Activated naive CD8-positive, alpha-beta T cell treated with anti-CD3 and anti-CD28 coated beads for 36 hours (primary cell): ENCODE data around the gene RBMS1. TPM values are rescaled to one million over a fixed set of nuclear protein-coding genes. Genes with fewer than 3 reads are reported as not detected.

Experiments used
- DNase-seq: peaks from one replicate; pipeline ENCODE4 v3.0.0; 2021
- H3K27ac Mint-ChIP-seq: one replicate; pipeline ENCODE4 v1.8.0; 2022; ENCODE audit warnings: mild to moderate bottlenecking, moderate library complexity, mixed read lengths
- H3K27me3 Mint-ChIP-seq: one replicate; pipeline ENCODE4 v1.8.0; 2022; ENCODE audit warnings: mild to moderate bottlenecking, mixed read lengths
- H3K36me3 Mint-ChIP-seq: one replicate; pipeline ENCODE4 v1.8.0; 2021; ENCODE audit warnings: mild to moderate bottlenecking, mixed read lengths
- H3K4me1 Mint-ChIP-seq: one replicate; pipeline ENCODE4 v1.8.0; 2021; ENCODE audit warnings: mixed read lengths
- H3K4me3 Mint-ChIP-seq: one replicate; pipeline ENCODE4 v1.8.0; 2022; ENCODE audit warnings: mild to moderate bottlenecking, moderate library complexity, mixed read lengths
- H3K9me3 Mint-ChIP-seq: one replicate; pipeline ENCODE4 v1.8.0; 2022; ENCODE audit warnings: mixed read lengths
- total RNA-seq, 2 experiments: library from RNA; stranded (reverse); gene quantifications; one replicate each; pipeline ENCODE4 v1.2.3, GENCODE V29; 2021

RBMS1 gene
- total RNA-seq, 2 experiments from 2014 or later, result 39.3 to 39.9 TPM

DNA sequence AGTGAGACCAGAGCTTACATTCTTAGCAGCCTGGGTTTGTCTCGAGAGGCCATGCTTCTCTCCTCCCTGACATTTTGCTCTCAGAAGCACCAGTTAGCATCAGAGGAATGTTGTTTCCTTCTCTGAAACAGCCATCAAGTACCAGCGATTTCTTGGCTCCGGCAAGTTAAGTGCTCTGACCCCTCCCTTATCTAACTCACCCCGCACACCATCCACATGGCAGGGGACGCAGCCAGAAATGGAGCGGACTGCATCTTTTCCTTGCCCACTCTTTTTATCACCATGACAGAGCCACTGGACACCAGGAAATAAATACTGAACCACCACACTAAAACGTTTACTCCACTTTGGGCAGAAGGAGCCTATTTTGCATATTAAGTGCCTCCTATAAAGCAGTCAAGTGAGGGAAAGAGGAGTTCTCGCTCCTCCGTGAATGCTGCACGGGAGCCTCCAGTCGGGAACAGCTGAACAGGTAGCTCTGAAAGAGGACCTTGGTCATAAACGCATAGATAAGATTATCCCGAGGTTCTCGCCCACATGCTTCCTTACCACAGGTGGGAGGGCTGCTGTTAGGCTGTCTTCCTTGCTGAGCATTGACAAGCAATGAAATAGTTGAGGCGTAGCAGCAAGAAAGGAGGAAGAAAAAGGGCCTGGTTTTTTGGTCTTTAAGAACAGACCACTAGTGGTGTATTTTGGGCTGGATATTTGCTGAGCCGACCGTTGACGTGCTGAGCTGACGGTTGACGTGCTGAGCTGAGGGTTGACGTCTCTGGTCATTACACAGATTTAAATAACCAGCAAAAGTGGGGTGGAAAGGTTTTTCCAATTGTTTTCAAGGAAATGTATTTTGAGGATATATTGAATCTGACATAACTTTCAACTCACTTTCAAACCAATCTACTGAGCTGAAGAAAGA lies 222.2 kb downstream of the RBMS1 start:
- H3K27me3 Mint-ChIP-seq, result peaks cover 8% of the 10 kb centered on the region
- H3K4me1 Mint-ChIP-seq, result peaks cover 34% of the 10 kb centered on the region
- peak overlapping the region; percentile 45 for H3K27ac Mint-ChIP-seq
- no peak overlapping the region for H3K4me3 Mint-ChIP-seq
- DNase-seq, result no peak
- peaks cover 9% of the 10 kb centered on the region for H3K36me3 Mint-ChIP-seq
- H3K9me3 Mint-ChIP-seq, result no peaks in the 10 kb centered on the region

DNA sequence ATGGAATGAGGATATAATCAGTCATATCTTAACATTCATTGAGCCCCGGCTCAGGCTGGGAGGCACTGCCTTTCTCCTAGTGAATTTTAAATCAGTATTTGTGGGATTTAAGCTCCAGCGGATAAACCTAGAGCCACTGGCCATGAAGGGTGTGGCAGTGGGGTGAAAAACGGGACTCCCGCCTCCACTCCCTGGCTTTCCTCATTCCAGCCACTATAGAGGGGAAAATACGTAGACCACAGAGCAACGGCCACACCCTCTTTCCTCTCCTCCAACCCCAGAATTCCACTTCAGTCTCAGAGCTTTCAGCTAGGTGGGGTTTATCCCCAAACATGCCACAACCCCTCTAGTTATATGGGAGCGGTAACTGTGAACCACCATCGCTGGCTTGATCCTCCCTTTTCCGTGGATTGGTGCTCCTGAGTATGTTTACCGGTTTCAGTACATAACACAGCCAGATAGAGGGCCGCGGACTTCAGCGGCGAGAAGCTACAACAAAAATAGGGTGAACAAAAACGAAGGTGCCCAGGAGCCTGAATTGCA lies 223.0 kb downstream of the RBMS1 start:
- H3K27me3 Mint-ChIP-seq, result peaks cover 8% of the 10 kb centered on the region
- no peaks in the 10 kb centered on the region for H3K9me3 Mint-ChIP-seq
- H3K36me3 Mint-ChIP-seq, result peaks cover 9% of the 10 kb centered on the region
- DNase-seq, result no peak
- H3K27ac Mint-ChIP-seq, result peak overlapping the region; percentile 29
- peaks cover 42% of the 10 kb centered on the region for H3K4me1 Mint-ChIP-seq
- H3K4me3 Mint-ChIP-seq, result peak overlapping the region; percentile 32

DNA sequence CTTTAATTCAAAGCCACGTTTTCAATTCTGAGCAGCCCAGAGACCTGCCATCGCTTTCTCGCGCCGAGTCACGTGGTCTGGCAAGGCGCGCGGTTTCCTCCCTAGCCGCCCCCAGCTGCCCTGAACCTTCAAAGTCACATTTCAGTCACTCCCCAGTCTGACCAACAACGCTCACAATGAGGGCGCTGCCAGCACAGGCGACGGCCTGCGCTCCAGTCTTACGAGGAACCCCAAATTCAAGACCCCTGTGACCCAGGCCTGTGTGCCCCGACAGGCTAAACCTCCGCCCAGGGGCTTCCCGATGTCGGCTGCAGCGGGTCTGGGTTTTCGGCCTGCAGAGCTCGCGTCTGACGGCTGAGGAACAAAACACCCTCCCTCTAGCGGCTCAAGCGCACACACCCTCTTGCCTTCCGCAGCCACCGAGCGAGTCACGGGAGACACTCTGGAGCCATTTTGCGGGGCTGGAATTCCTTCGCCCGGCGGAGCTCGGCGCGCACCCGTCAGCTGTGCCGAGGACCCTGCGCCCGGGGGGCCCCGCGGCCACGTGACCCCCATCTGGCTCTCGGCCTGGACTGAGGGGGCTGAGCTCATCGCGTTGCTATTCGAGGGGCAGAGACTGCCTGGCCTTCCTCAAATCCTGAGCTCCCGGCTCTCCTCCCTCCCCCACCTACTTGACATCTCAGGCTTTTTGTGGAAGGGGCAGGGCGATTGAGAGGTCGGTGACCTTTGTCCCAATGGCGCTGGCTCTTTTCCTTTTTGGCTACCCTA lies 223.6 kb downstream of the RBMS1 start:
- Mint-ChIP-seq H3K4me3 (peak overlapping the region; percentile 64), H3K9me3 (peaks cover 1% of the 10 kb centered on the region), H3K36me3 (peaks cover 7% of the 10 kb centered on the region), H3K27ac (peak overlapping the region; percentile 77), H3K4me1 (peaks cover 48% of the 10 kb centered on the region), H3K27me3 (peaks cover 8% of the 10 kb centered on the region)
- peak; percentile 66 for DNase-seq

DNA sequence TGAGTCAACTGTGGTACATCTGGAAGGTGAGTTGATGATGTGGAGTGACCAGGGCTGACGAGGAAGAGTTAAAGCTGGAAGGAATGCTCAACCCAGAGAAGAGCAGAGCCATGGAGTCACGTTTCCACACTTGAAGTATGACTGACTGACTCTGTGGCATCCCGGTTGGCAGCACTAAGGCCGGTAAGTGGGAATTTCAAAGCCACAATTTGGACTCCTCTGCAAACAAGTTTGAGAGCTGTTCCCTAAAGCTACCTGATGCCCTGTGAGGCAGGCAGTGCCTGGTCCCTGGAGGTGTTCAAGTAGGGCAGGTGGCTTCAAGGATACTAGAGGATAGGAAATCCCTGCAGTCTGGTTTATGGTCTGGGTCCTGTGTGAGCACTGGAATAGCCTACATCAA lies 224.2 kb downstream of the RBMS1 start:
- Mint-ChIP-seq H3K36me3 (peaks cover 7% of the 10 kb centered on the region), H3K27ac (peak overlapping the region; percentile 77), H3K4me1 (peaks cover 49% of the 10 kb centered on the region), H3K4me3 (peak overlapping the region; percentile 64), H3K27me3 (peaks cover 8% of the 10 kb centered on the region), H3K9me3 (peaks cover 2% of the 10 kb centered on the region)
- no peak for DNase-seq

DNA sequence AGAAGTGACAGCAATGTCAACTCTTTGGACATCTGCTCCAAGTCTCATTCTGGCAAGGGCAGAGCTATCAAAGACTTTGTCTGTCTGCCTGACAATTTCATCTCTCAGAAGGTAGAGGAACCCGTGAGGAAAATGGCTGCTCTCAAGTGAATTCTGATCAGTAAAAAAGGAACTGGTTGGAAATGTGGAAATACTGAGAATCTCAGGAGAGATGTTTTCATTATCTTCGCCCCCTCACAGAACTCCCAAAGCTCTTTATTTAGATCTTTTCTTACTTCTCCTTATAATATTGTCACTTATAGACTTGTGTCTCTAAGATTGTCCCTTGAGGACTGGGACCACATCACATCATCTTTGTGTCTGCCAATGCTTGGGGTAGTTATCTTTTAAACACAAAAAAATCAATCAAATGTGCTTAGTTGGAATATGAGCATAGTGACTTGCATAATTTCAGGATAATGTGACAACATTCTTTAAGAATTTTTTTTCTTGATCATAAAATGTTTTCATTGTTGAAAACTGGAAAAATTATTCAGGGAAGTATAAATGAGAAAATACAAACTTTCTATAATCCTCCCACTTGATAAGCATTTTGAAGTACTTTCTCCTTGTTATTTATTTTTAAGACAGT lies 225.3 kb downstream of the RBMS1 start:
- Mint-ChIP-seq H3K4me1 (peaks cover 49% of the 10 kb centered on the region), H3K27me3 (peaks cover 8% of the 10 kb centered on the region), H3K27ac (no peak overlapping the region), H3K4me3 (no peak overlapping the region), H3K36me3 (peaks cover 7% of the 10 kb centered on the region), H3K9me3 (peaks cover 2% of the 10 kb centered on the region)
- no peak for DNase-seq

DNA sequence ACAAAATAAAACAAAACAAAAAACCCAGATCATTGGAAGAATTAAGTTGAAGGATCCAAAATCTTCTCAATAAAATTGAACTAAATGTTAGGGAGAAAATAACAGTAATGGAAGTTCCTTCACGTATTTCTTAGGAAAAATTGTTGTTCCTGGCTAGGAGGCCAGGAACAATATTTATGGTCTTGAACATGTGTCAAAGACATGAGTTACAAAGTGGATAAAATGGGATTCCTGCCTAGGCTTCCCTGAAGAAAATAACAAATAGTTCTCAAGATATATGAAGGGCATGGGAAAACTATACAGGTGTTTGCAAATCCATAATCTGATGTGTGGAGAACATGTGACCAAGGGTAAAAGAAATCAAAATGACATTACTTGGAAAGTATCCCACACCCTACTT lies 225.9 kb downstream of the RBMS1 start:
- peaks cover 8% of the 10 kb centered on the region for H3K27me3 Mint-ChIP-seq
- peaks cover 7% of the 10 kb centered on the region for H3K36me3 Mint-ChIP-seq
- H3K4me1 Mint-ChIP-seq, result peaks cover 47% of the 10 kb centered on the region
- H3K9me3 Mint-ChIP-seq, result peaks cover 2% of the 10 kb centered on the region
- no peak for DNase-seq
- H3K4me3 Mint-ChIP-seq, result no peak overlapping the region
- no peak overlapping the region for H3K27ac Mint-ChIP-seq

DNA sequence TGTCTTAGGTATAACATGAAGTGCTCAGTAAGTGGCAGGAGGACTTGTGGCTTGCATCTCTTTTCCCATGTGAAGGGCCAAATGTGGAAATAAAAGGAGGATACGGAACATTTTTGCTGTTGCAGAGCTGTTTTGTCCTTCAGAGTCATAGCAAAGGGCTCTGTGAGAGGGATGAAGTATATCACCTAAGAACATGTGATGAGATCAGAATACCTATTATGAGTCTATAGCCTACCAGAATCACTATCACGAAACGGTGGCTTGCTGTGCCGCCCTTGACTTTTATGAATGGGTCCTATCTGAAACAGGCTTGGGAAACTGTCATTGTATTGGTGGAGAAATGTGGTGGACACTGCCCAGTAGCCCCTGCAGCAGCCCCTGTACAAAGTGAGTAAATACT lies 226.6 kb downstream of the RBMS1 start:
- H3K36me3 Mint-ChIP-seq, result peaks cover 5% of the 10 kb centered on the region
- DNase-seq, result no peak
- peak overlapping the region; percentile 55 for H3K27ac Mint-ChIP-seq
- peaks cover 8% of the 10 kb centered on the region for H3K27me3 Mint-ChIP-seq
- peaks cover 2% of the 10 kb centered on the region for H3K9me3 Mint-ChIP-seq
- H3K4me1 Mint-ChIP-seq, result peaks cover 47% of the 10 kb centered on the region
- H3K4me3 Mint-ChIP-seq, result no peak overlapping the region

DNA sequence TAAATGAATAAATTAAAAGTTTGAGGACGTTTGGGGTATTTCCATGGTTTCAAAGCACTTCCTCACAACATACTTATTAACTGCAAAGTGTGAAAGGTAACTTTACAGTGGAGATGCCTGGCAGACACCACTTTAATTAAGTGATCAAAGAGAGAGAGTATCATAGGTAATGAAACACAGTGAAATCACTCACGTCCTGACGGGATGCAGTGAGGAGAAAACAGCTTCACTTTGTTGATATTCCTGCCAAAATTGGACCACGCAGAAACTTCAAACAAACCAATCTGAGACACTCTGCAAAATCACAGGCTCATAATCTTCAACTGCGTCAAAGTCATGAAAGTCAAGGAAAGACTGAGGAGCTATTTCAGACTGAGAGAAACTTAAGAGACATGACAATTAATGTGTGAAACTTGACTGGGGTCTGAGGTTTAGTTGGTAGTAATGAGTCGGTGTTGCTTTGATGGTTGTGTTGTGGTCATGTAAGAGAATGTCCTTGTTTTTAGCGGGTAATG lies 227.5 kb downstream of the RBMS1 start:
- peak; percentile 21 for DNase-seq
- Mint-ChIP-seq H3K36me3 (peaks cover 5% of the 10 kb centered on the region), H3K4me1 (peaks cover 47% of the 10 kb centered on the region), H3K27ac (peak overlapping the region; percentile 87), H3K9me3 (peaks cover 2% of the 10 kb centered on the region), H3K4me3 (peak overlapping the region; percentile 22), H3K27me3 (peaks cover 8% of the 10 kb centered on the region)

DNA sequence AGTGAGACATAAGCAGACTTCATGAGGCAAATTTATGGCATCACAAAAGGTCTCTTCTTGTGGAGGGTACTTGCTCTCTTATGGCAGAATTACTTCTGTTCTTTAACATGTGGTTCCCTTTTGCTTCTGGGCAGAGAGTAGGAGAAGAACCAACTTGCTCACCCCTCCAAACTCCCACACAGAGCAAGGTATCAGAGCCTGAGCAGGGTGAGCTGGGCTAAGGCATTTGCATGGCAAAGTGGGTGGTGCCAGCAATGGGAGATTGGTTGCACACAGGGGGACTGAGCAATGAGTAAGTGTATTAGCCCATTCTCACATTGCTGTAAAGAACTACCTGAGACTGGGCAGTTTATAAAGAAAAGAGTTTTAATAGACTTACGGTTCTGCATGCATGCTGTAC lies 229.3 kb downstream of the RBMS1 start:
- Mint-ChIP-seq H3K27me3 (peaks cover 8% of the 10 kb centered on the region), H3K36me3 (no peaks in the 10 kb centered on the region), H3K27ac (no peak overlapping the region), H3K4me3 (no peak overlapping the region), H3K9me3 (peaks cover 3% of the 10 kb centered on the region), H3K4me1 (peaks cover 34% of the 10 kb centered on the region)
- no peak for DNase-seq

DNA sequence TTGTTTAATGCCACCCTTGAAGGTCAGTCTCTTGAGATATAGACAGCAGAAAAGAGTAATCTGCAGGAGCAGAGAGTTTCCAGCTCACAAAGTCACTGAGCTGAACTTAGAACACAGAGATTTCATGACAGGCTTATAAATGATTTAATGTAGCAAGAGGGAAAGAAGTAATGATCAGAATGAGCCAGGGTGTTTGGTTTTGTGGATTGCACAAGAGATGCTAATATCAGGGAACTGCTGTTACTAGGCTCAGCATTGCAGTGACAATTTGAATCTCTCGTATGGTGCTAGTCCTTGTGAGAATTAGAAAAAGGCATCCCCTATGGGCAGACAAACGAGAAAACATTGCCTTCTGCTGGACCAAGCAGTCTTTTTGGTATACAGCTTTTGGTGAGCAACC lies 231.9 kb downstream of the RBMS1 start:
- Mint-ChIP-seq H3K27me3 (no peaks in the 10 kb centered on the region), H3K9me3 (peaks cover 3% of the 10 kb centered on the region), H3K4me1 (peaks cover 18% of the 10 kb centered on the region), H3K27ac (no peak overlapping the region), H3K36me3 (no peaks in the 10 kb centered on the region), H3K4me3 (no peak overlapping the region)
- no peak for DNase-seq

DNA sequence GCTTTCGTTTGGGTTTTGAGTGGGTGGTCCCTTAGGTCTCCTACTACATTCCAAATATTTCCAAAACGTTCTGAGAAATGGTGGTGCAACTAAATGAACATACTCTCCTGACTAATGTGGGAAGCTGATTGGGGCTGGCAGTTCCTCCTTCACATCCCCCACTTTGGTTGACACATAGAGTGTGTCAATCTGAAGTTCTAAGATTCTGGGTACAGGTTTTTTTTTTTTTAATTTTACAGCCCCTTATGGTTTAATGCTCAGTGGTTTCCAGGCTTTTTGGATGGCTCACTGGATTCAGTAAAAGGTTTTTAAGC lies 235.2 kb downstream of the RBMS1 start:
- H3K4me1 Mint-ChIP-seq, result no peaks in the 10 kb centered on the region
- no peak overlapping the region for H3K4me3 Mint-ChIP-seq
- no peak for DNase-seq
- H3K27me3 Mint-ChIP-seq, result no peaks in the 10 kb centered on the region
- H3K27ac Mint-ChIP-seq, result no peak overlapping the region
- H3K9me3 Mint-ChIP-seq, result peaks cover 2% of the 10 kb centered on the region
- H3K36me3 Mint-ChIP-seq, result no peaks in the 10 kb centered on the region

DNA sequence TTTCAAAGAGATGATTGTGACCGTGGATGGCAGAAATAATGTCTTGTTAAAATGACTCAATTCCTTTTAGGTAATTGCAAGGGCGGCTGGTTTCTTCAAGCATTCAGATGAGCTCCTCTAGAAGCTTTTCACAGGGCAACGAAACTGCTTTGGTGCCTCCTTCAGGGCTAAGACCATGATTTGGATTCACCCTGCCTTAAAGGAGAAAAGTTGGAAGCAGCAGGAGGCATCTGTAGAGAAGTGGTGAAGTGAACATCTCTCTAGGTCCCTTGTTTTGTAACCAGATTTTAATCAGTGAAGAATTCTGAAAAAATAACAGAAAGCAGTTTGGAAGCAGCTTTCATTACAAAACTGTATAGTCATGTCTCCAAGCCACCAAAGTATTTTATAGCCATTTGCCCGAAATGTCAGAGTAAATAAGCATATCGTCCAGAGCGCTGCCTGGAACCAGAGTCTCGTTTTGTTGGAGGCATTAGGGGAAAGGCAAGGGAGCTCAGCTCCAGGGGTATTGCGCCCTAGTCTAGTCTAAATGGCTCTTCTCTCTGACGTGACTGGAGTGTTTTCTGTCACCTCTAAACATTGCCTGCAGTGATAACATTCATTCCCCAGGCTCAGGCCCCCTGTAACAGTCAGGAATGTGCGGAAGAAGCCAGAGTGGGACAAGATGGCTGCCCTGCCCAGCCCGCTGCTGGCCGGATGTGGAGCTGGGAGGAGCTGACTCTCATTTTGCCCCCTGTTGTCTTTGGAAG lies 235.7 kb downstream of the RBMS1 start:
- Mint-ChIP-seq H3K27ac (no peak overlapping the region), H3K4me3 (no peak overlapping the region), H3K9me3 (peaks cover 2% of the 10 kb centered on the region), H3K27me3 (no peaks in the 10 kb centered on the region), H3K4me1 (no peaks in the 10 kb centered on the region), H3K36me3 (no peaks in the 10 kb centered on the region)
- no peak for DNase-seq

DNA sequence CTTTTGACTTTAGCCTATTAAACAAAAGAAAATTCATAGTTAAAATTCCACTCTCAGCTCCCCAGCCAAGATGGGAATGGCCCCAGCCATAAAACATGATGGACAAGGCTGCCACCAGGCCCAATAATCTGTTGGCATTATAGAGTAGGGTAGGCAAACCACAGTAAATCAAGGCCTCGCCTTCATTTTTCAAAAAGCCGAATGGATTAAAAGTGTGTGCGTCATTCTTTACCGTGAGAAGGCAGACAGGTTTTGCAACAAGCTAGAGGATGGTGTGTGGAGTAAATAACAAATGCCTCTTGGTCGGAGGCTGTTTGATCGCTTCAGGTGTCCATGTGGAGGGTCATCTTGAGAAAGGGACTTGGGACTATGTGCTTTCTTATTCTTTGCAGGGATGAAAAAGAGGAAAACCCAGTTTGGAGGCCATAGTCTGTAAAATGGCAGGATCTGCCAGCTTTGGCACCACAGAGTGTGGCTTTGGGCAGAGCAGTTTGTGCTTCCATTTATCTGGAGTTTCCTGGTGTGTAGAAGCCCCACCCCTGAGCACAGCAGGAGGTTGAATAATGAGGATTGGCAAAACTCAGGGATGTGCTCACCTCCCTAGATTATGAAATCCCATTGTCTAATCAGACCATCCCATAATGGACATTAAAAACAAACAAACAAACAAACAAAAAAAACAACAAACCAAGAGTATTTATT lies 236.4 kb downstream of the RBMS1 start:
- no peak overlapping the region for H3K27ac Mint-ChIP-seq
- DNase-seq, result no peak
- no peaks in the 10 kb centered on the region for H3K36me3 Mint-ChIP-seq
- H3K9me3 Mint-ChIP-seq, result peaks cover 2% of the 10 kb centered on the region
- H3K4me1 Mint-ChIP-seq, result peaks cover 2% of the 10 kb centered on the region
- no peak overlapping the region for H3K4me3 Mint-ChIP-seq
- H3K27me3 Mint-ChIP-seq, result peaks cover 3% of the 10 kb centered on the region

DNA sequence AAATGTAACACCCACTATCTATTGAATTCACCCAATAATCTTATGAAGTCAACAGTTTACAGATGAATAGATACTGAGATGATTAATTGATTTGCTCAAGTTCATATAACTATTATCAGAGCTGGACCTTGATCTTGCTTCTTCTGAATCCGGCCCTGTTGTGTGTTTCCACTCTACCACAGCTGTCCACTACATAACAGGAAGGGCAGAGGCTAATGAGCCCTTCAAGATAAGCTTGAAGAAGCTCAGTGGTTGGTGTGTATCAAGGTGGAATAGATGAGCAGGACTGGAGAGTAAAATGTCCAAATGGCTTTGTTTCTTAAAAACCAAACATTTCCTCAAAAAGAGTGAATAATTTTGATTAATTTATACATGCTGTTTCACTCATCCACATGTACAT lies 237.1 kb downstream of the RBMS1 start:
- H3K27me3 Mint-ChIP-seq, result peaks cover 6% of the 10 kb centered on the region
- H3K4me3 Mint-ChIP-seq, result no peak overlapping the region
- H3K9me3 Mint-ChIP-seq, result peaks cover 2% of the 10 kb centered on the region
- no peak for DNase-seq
- H3K4me1 Mint-ChIP-seq, result peaks cover 2% of the 10 kb centered on the region
- H3K27ac Mint-ChIP-seq, result no peak overlapping the region
- H3K36me3 Mint-ChIP-seq, result no peaks in the 10 kb centered on the region
